ENCODE measurements around the gene ZNF554. TPM values are rescaled to one million over a fixed set of nuclear protein-coding genes. Genes with fewer than 3 reads are reported as not detected.
A peak's percentile ranks its signal among the peaks of the same experiment; 100 is the strongest.

ZNF554 gene
- total RNA-seq, 1 donor from 2014 or later: 11.0 TPM

GRCh38 chr19:2840794-2841791 is 21.4 kb downstream of the ZNF554 start, which contains the start of gene ZNF555:
Gene ZNF555 (plus strand): TSS chr19:2841475. CDS start chr19:2841573, 98 bp downstream.
- peaks cover 6% of the 10 kb centered on the region for H3K4me1 Mint-ChIP-seq
- peak within 1 kb of the TSS; percentile 43 for H3K9ac ChIP-seq
- peaks cover 8% of the 10 kb centered on the region for H3F3A ChIP-seq (ENCODE audit: low read depth)
- no peak for TF ChIP-seq EZH2 (IDR thresholded peaks at IDR 0.05)
- TF ChIP-seq EZH2phosphoT487 (IDR thresholded peaks at IDR 0.05): no peak
- TF ChIP-seq CTCF (IDR thresholded peaks at IDR 0.05): peak; percentile 57
- H3K4me3 ChIP-seq: peak within 1 kb of the TSS; percentile 72
- H3K27ac Mint-ChIP-seq: peak within 1 kb of the TSS; percentile 60
- no peaks in the 10 kb centered on the region for H3K27me3 ChIP-seq
- no peaks in the 10 kb centered on the region for H3K36me3 ChIP-seq
- peaks cover 41% of the 10 kb centered on the region for H3K79me2 ChIP-seq (ENCODE audit: low read depth)
- peaks cover 32% of the 10 kb centered on the region for H3K36me3 Mint-ChIP-seq
- H3K4me2 ChIP-seq: peak within 1 kb of the TSS; percentile 93
- H4K20me1 ChIP-seq (ENCODE audit: low read depth): peaks cover 3% of the 10 kb centered on the region
- H3K4me3 Mint-ChIP-seq: peak within 1 kb of the TSS; percentile 95
- peaks cover 19% of the 10 kb centered on the region for H3K27me3 Mint-ChIP-seq (ENCODE audit: insufficient read depth, low read depth)
- H3K4me1 ChIP-seq: no peaks in the 10 kb centered on the region
- peaks cover 5% of the 10 kb centered on the region for H3K9me3 ChIP-seq (ENCODE audit: low read depth)
- peak; percentile 99 for DNase-seq (ENCODE audit: low spot score)
- H3K27ac ChIP-seq: peak within 1 kb of the TSS; percentile 86
- peaks cover 53% of the 10 kb centered on the region for H3K9me3 Mint-ChIP-seq
- H2AFZ ChIP-seq (replicated peaks): peak within 1 kb of the TSS; percentile 45

- peak overlapping the region; percentile 89 for H3K4me3 Mint-ChIP-seq
- H3K27me3 Mint-ChIP-seq (ENCODE audit: insufficient read depth, low read depth): peaks cover 14% of the 10 kb centered on the region
- Histone ChIP-seq H3K4me2 (peak overlapping the region; percentile 93), H3K36me3 (no peaks in the 10 kb centered on the region), H3K9ac (peak overlapping the region; percentile 43), H2AFZ (replicated peaks) (peak overlapping the region; percentile 38), H4K20me1 (ENCODE audit: low read depth) (peaks cover 3% of the 10 kb centered on the region), H3F3A (ENCODE audit: low read depth) (peaks cover 8% of the 10 kb centered on the region), H3K27ac (no peak overlapping the region), H3K4me1 (no peaks in the 10 kb centered on the region), H3K4me3 (peak overlapping the region; percentile 72), H3K27me3 (no peaks in the 10 kb centered on the region), H3K9me3 (ENCODE audit: low read depth) (no peaks in the 10 kb centered on the region), H3K79me2 (ENCODE audit: low read depth) (peaks cover 44% of the 10 kb centered on the region)
- H3K9me3 Mint-ChIP-seq: peaks cover 51% of the 10 kb centered on the region
- no peak for TF ChIP-seq EZH2phosphoT487 (IDR thresholded peaks at IDR 0.05)
- no peak for TF ChIP-seq CTCF (IDR thresholded peaks at IDR 0.05)
- no peak for TF ChIP-seq EZH2 (IDR thresholded peaks at IDR 0.05)
- H3K36me3 Mint-ChIP-seq: peaks cover 30% of the 10 kb centered on the region
- peaks cover 6% of the 10 kb centered on the region for H3K4me1 Mint-ChIP-seq
- no peak overlapping the region for H3K27ac Mint-ChIP-seq
- peak; percentile 44 for DNase-seq (ENCODE audit: low spot score)
Observed at GRCh38 chr19:2841855-2842574, 22.3 kb downstream of the ZNF554 start.

- H3K79me2 ChIP-seq (ENCODE audit: low read depth): peaks cover 49% of the 10 kb centered on the region
- H3K9me3 ChIP-seq (ENCODE audit: low read depth): peaks cover 3% of the 10 kb centered on the region
- Mint-ChIP-seq H3K4me3 (no peak overlapping the region), H3K4me1 (peaks cover 6% of the 10 kb centered on the region), H3K27ac (no peak overlapping the region), H3K27me3 (ENCODE audit: insufficient read depth, low read depth) (peaks cover 12% of the 10 kb centered on the region), H3K9me3 (peaks cover 61% of the 10 kb centered on the region), H3K36me3 (peaks cover 40% of the 10 kb centered on the region)
- H3K36me3 ChIP-seq: no peaks in the 10 kb centered on the region
- H3F3A ChIP-seq (ENCODE audit: low read depth): peaks cover 8% of the 10 kb centered on the region
- no peak overlapping the region for H3K4me3 ChIP-seq
- DNase-seq (ENCODE audit: low spot score): no peak
- H4K20me1 ChIP-seq (ENCODE audit: low read depth): peaks cover 3% of the 10 kb centered on the region
- no peak overlapping the region for H2AFZ ChIP-seq (replicated peaks)
- no peak overlapping the region for H3K27ac ChIP-seq
- H3K4me2 ChIP-seq: no peak overlapping the region
- H3K4me1 ChIP-seq: no peaks in the 10 kb centered on the region
- no peak overlapping the region for H3K9ac ChIP-seq
- no peak for TF ChIP-seq EZH2 (IDR thresholded peaks at IDR 0.05)
- TF ChIP-seq CTCF (IDR thresholded peaks at IDR 0.05): no peak
- TF ChIP-seq EZH2phosphoT487 (IDR thresholded peaks at IDR 0.05): no peak
- no peaks in the 10 kb centered on the region for H3K27me3 ChIP-seq
Observed at GRCh38 chr19:2845107-2845506, 25.4 kb downstream of the ZNF554 start.

Measured in neural progenitor cell (in vitro differentiated cells).